ENCODE results near the gene SLC25A6.
"Not testable (repeated sequence)": the region's sequence is repeated elsewhere in the genome, so short reads cannot be mapped to it uniquely, and the experiment has no call there.

SLC25A6 gene

DNA sequence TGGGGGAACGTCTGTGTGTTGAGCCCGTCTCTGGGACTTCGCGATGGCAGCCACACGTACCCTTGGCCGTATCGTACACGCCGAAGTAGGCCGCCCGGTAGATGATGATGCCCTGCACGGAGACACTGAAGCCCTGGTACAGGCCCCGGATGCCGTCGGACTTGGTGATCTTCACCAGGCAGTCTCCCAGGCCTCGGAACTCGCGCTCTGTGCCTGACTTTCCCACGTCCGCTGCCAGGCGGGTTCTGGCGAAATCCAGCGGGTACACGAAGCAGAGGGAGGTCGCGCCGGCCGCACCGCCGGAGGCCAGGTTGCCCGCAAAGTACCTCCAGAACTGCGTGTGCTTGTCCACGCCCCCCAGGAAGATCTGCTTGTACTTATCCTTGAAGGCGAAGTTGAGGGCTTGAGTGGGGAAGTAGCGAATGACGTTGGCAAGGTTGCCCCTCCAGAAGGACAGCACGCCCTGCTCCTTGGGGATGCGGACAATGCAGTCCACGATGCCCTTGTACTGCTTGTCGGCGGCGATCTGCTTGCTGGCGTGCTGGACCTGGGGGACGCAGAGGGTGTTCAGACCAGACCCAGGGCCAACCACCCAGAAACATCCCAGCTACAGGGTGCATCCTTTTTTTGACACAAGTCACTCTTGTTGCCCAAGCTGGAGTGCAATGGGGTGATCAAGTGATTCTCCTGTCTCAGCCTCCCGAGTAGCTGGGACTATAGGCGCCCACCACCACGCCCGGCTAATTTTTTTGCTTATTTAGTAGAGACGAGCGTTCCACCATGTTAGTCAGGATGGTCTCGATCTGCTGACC lies 2.5 kb downstream of the SLC25A6 start:
- DNase-seq, result no peak

DNA sequence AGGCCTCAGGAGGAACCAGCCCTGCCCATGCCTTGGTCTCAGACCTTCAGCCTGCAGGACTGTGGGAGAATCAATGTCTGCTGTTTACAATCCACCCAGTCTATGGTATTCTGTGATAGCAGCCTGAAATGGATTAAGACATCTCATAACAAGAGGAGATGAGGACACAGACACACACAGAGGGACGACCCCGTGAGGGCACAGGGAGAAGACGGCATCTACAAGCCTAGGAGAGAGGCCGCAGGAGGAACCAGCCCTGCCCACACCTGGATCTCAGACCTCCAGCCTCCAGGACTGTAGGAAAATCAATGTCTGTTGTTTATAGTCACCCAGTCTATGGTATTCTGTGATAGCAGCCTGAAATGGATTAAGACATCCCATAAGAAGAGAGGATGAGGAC lies 3.3 kb downstream of the SLC25A6 start:
- DNase-seq, result no peak

GRCh38 chrX:1387141-1387776 lies 4.7 kb downstream of the SLC25A6 start:
- DNase-seq, result no peak

- DNase-seq, result no peak
These were observed 5.4 kb downstream of the SLC25A6 start for GRCh38 chrX:1386338-1387127.

GRCh38 chrX:1385253-1386223 lies 6.4 kb downstream of the SLC25A6 start:
- no peak for DNase-seq

DNA sequence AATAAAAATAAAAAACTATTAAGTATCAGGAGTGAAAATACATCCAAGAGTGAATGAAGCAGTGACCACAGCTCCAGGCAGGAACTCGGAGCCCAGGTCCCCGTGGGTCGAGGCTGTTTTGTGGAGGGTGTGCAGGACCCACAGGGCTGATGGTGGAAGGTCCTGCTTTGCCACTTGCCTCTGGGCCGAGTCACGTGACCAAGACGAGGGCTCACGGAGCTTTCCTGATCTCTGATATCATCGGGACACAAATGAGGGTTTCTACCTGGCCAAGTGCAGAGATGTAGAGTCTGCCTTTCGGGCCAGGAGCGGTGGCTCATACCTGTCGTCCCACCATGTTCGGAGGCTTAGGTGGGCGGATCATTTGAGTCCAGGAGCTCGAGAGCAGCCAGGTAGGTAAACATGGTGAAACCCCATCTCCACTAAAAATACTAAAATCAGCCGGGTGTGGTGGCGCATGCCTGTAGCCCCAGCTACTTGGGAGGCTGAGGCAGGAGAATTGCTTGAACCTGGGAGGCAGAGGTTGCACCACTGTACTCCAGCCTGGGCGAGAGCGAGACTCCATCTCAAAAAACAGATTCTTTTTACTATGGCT lies 7.2 kb downstream of the SLC25A6 start:
- DNase-seq, result no peak

- DNase-seq, result peak; percentile 33
These were observed 11.2 kb downstream of the SLC25A6 start for GRCh38 chrX:1380672-1381233.

DNA sequence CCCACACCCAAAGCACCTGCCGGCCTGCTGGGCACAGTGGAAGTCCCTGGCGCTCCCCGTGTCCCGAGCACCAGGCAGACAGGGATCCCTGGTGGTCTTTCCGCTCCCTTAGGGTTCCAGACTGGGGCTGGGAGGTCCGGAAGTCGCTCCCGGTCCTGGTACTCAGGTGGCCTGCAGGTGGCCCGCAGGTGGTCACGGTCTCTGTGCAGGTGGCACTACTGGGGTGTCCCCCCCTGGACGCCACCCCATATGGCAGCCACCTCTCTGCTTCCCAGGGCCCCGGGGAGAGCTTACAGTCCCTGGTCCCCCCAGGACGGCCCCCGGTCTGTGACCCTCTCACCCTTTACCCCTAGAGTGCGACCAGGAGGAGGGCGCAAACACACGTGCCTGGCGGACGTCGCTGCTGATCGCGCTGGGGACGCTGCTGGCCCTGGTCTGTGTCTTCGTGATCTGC lies 13.6 kb downstream of the SLC25A6 start:
- DNase-seq, result no peak

- DNase-seq, result no peak
These were observed 23.6 kb downstream of the SLC25A6 start for GRCh38 chrX:1368385-1368698.

DNA sequence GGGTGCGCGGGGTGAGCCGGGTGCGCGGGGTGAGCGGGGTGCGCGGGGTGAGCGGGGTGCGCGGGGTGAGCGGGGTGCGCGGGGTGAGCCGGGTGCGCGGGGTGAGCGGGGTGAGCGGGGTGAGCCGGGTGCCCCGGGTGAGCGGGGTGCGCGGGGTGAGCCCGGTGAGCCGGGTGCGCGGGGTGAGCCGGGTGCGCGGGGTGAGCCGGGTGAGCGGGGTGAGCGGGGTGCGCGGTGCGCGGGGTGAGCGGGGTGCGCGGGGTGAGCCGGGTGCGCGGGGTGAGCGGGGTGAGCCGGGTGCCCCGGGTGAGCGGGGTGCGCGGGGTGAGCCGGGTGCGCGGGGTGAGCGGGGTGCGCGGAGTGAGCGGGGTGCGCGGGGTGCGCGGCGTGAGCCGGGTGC lies 25.6 kb downstream of the SLC25A6 start:
- DNase-seq, result not testable (repeated sequence)

GRCh38 chrX:1361910-1362309 lies 30.0 kb downstream of the SLC25A6 start:
- DNase-seq, result no peak

GRCh38 chrX:1361275-1361674 lies 30.6 kb downstream of the SLC25A6 start:
- DNase-seq, result no peak

- no peak for DNase-seq
These were observed 31.7 kb downstream of the SLC25A6 start for GRCh38 chrX:1360171-1360570.

DNA sequence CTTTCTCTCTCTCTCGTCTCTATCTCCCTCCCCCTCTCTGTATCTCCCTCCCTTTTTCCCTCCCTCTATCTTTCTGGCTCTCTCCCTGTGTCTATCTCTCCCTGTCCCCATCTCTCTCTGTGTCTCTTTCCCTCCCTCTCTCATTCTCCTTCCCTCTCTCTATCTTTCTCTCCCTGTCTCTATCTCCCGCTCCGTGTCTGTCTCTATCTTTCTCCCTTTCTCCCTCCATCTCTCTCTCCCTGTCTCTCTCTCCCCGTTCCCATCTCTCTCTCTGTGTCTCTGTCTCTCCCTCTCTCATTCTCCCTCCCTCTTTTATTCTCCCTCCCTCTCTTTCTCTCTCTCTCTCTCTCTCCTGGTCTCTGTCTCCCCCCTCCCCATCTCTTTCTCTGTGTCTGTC lies 32.4 kb downstream of the SLC25A6 start:
- DNase-seq, result no peak

GRCh38 chrX:1358793-1359476 lies 33.0 kb downstream of the SLC25A6 start:
- DNase-seq, result no peak

GRCh38 chrX:1357993-1358392 lies 33.9 kb downstream of the SLC25A6 start:
- no peak for DNase-seq

- peak; percentile 23 for DNase-seq
These were observed 36.5 kb downstream of the SLC25A6 start for GRCh38 chrX:1355131-1356046.

GRCh38 chrX:1354036-1355019 lies 37.6 kb downstream of the SLC25A6 start:
- DNase-seq, result peak; percentile 9
